ENCODE measurements around the gene HNRNPAB.

GRCh38 chr5:178224403-178224802, 20.1 kb downstream of the HNRNPAB start:
- TF ChIP-seq CTCF (IDR thresholded peaks at IDR 0.05 in 8 of 11, conservative IDR thresholded peaks at IDR 0.05 in 3 of 11) (no peak), POLR2AphosphoS5 (IDR thresholded peaks at IDR 0.05) (peak in 2 of 3 donors; percentile 5 to 46), POLR2A (IDR thresholded peaks at IDR 0.05) (no peak)
